Measurements from ENCODE around the gene AGAP9.
"Not testable (repeated sequence)": the region's sequence is repeated elsewhere in the genome, so short reads cannot be mapped to it uniquely, and the experiment has no call there.

- not testable (repeated sequence) for TF ChIP-seq CTCF (CRISPR knock-in tag; IDR thresholded peaks at IDR 0.05); ZNF629 (CRISPR knock-in tag; conservative IDR thresholded peaks at IDR 0.05); MLX (CRISPR knock-in tag; IDR thresholded peaks at IDR 0.05); EZH2 (conservative IDR thresholded peaks at IDR 0.05; ENCODE audit: low read depth, low read length); ZNF558 (CRISPR knock-in tag; IDR thresholded peaks at IDR 0.05; ENCODE audit: borderline replicate concordance); FOXP1 (IDR thresholded peaks at IDR 0.05); FOXP1 (CRISPR knock-in tag; IDR thresholded peaks at IDR 0.05); ZBTB4 (CRISPR knock-in tag; IDR thresholded peaks at IDR 0.05; ENCODE audit: borderline replicate concordance); MXI1 (IDR thresholded peaks at IDR 0.05; ENCODE audit: borderline replicate concordance, low read depth, low read length); ARNT (IDR thresholded peaks at IDR 0.05); ZZZ3 (CRISPR knock-in tag; IDR thresholded peaks at IDR 0.05; ENCODE audit: borderline replicate concordance); PHF8 (CRISPR knock-in tag; IDR thresholded peaks at IDR 0.05); CREB1 (IDR thresholded peaks at IDR 0.05); CREB1 (CRISPR knock-in tag; IDR thresholded peaks at IDR 0.05)
Observed at GRCh38 chr10:47554552-47554951, 31.1 kb upstream of the AGAP9 start.

Data from HepG2 (cell line).